HepG2 (cell line): ENCODE measurements around the gene NUTF2. TPM values are rescaled to one million over a fixed set of nuclear protein-coding genes. Genes with fewer than 3 reads are reported as not detected.

Experiments used
- ATAC-seq: fragments of 200-7000 bp; cut with Tn5 transposase; 3 replicates; pipeline ENCODE4 v1.9.1; 2020; ENCODE audit warnings: mild to moderate bottlenecking, moderate library complexity
- BruUV-seq: library from RNA; stranded (reverse); fragments of 400-500 nt; replicated peaks from 2 replicates; lab custom pipeline; 2021; lab: Mats Ljungman, UMichigan
- CTCF ChIA-PET: fragments of 300-600 bp; formaldehyde crosslinking; extraction: SDS; loops from one replicate; lab custom pipeline; 2021; ENCODE audit warnings: low total read pairs, inconsistent platforms, low intra/inter-chr PET ratio; lab: Yijun Ruan, JAX
- POLR2A ChIA-PET: fragments of 350-600 bp; sonication (Branson Sonifier 250); formaldehyde crosslinking; loops from one replicate; lab custom pipeline; 2020; ENCODE audit warnings: antibody characterized with exemption, inconsistent platforms; lab: Yijun Ruan, JAX
- DNase-seq: peaks from one replicate; pipeline ENCODE4 v3.0.0-alpha.2; 2015; ENCODE audit warnings: low spot score
- FAIRE-seq: peaks from 3 replicates; lab custom pipeline; 2011; peaks lifted over from hg19 to GRCh38; lab: Jason Lieb, UNC
- H2AFZ ChIP-seq: one replicate; pipeline ENCODE4 v1.6.1; 2011; ENCODE audit warnings: low read length, inconsistent platforms
- H3K27ac ChIP-seq: fragments of 300-600 bp; 3 replicates; pipeline ENCODE4 v1.8.0; 2011; ENCODE audit warnings: mixed run types, mild to moderate bottlenecking, mixed read lengths, low read length, inconsistent platforms; ENCODE audit not compliant: insufficient read depth; ENCODE audit errors: extremely low read length
- H3K27me3 ChIP-seq, 2 experiments: fragments of 200-600 bp in 1 of 2; 2 replicates in 1 of 2; 3 replicates in 1 of 2; pipeline versions ENCODE4 v1.6.0 to v1.8.0; 2011; ENCODE audit warnings: low read length in 2 of 2, mild to moderate bottlenecking in 2 of 2, moderate library complexity in 2 of 2, inconsistent platforms in 1 of 2; ENCODE audit not compliant: insufficient read depth in 2 of 2, control insufficient read depth in 1 of 2
- H3K36me3 ChIP-seq, 2 experiments: fragments of 200-600 bp in 1 of 2; replicated peaks in 1 of 2; 2 replicates in 1 of 2; 3 replicates in 1 of 2; pipeline versions ENCODE4 v1.5.1 to v1.8.0; 2011; ENCODE audit warnings: low read length in 2 of 2, inconsistent platforms in 1 of 2; ENCODE audit not compliant: insufficient read depth in 2 of 2, control insufficient read depth in 1 of 2
- H3K4me1 ChIP-seq: 2 replicates; pipeline ENCODE4 v1.5.1; 2012; ENCODE audit warnings: low read length, inconsistent platforms; ENCODE audit not compliant: insufficient read depth
- H3K4me2 ChIP-seq: 2 replicates; pipeline ENCODE4 v1.6.0; 2011; ENCODE audit warnings: low read depth, low read length, inconsistent platforms
- H3K4me3 ChIP-seq, 3 experiments: fragments of 200-600 bp in 1 of 3; sonication (generic), shearing (Covaris generic) in 1 of 3; replicated peaks in 1 of 3; 2 replicates each; pipeline ENCODE4 v1.5.1; 2011 to 2016; ENCODE audit warnings: low read length in 3 of 3, inconsistent platforms in 2 of 3, low read depth in 2 of 3, mild to moderate bottlenecking in 2 of 3, control low read depth in 1 of 3, mixed read lengths in 1 of 3; ENCODE audit not compliant: insufficient read depth in 1 of 3
- H3K79me2 ChIP-seq: one replicate; pipeline ENCODE4 v1.6.1; 2011; ENCODE audit warnings: low read length, inconsistent platforms; ENCODE audit not compliant: insufficient read depth
- H3K9ac ChIP-seq: 2 replicates; pipeline ENCODE4 v1.6.0; 2011; ENCODE audit warnings: mild to moderate bottlenecking, low read depth, low read length, inconsistent platforms; ENCODE audit not compliant: insufficient read depth
- H3K9me3 ChIP-seq: 2 replicates; pipeline ENCODE4 v1.5.1; 2012; ENCODE audit warnings: mild to moderate bottlenecking, low read length
- H4K20me1 ChIP-seq: 2 replicates; pipeline ENCODE4 v1.6.0; 2011; ENCODE audit warnings: inconsistent platforms, mild to moderate bottlenecking, low read length, moderate library complexity; ENCODE audit not compliant: insufficient read depth
- BRF2 ChIP-seq: sonication (generic); formaldehyde crosslinking; IDR thresholded peaks from 2 replicates; pipeline ENCODE4 v1.8.1; 2022; ENCODE audit warnings: mild to moderate bottlenecking, missing genetic modification reagents
- HDAC1 ChIP-seq: sonication (generic); formaldehyde crosslinking; IDR thresholded peaks from 2 replicates; pipeline ENCODE4 v1.5.1; 2020; ENCODE audit warnings: mild to moderate bottlenecking, missing genetic modification reagents
- KDM5A ChIP-seq: fragments of 200-600 bp; sonication (generic); IDR thresholded peaks from 2 replicates; pipeline ENCODE4 v1.7.0; 2018; ENCODE audit warnings: antibody characterized with exemption, mild to moderate bottlenecking, low read length, borderline replicate concordance
- MTF1 ChIP-seq: sonication (generic); formaldehyde crosslinking; IDR thresholded peaks from 2 replicates; pipeline ENCODE4 v1.5.0; 2020; ENCODE audit warnings: missing genetic modification reagents
- NR1H2 ChIP-seq: sonication (generic); formaldehyde crosslinking; IDR thresholded peaks from 2 replicates; pipeline ENCODE4 v1.8.1; 2022; ENCODE audit warnings: low read depth, missing genetic modification reagents, borderline replicate concordance
- SMAD3 ChIP-seq: sonication (generic); formaldehyde crosslinking; IDR thresholded peaks from 2 replicates; pipeline ENCODE4 v1.4.0; 2020; ENCODE audit warnings: missing genetic modification reagents
- SNAI1 ChIP-seq: sonication (generic); formaldehyde crosslinking; IDR thresholded peaks from 2 replicates; pipeline ENCODE4 v1.5.0; 2020; ENCODE audit warnings: mild to moderate bottlenecking, missing genetic modification reagents, borderline replicate concordance
- ZNF124 ChIP-seq: sonication (generic); formaldehyde crosslinking; IDR thresholded peaks from 2 replicates; pipeline ENCODE4 v1.4.0; 2020; ENCODE audit warnings: missing genetic modification reagents
- ZNF224 ChIP-seq: sonication (generic); formaldehyde crosslinking; IDR thresholded peaks from 2 replicates; pipeline ENCODE4 v1.5.0; 2020; ENCODE audit warnings: mild to moderate bottlenecking, missing genetic modification reagents
- ZNF256 ChIP-seq: sonication (generic); formaldehyde crosslinking; conservative IDR thresholded peaks from 2 replicates; pipeline ENCODE4 v1.4.0; 2020; ENCODE audit warnings: missing genetic modification reagents
- ZNF282 ChIP-seq: fragments of 450-650 bp; IDR thresholded peaks from 2 replicates; pipeline ENCODE4 v1.6.1; 2018; ENCODE audit not compliant: partially characterized antibody
- ZNF44 ChIP-seq: sonication (generic); formaldehyde crosslinking; IDR thresholded peaks from 2 replicates; pipeline ENCODE4 v1.5.1; 2020; ENCODE audit warnings: mild to moderate bottlenecking, missing genetic modification reagents
- ZNF580 ChIP-seq: IDR thresholded peaks from 2 replicates; pipeline ENCODE4 v1.6.1; 2016; ENCODE audit warnings: low read depth, borderline replicate concordance
- ZNF598 ChIP-seq: sonication (generic); formaldehyde crosslinking; IDR thresholded peaks from 2 replicates; pipeline ENCODE4 v1.5.1; 2020; ENCODE audit warnings: mild to moderate bottlenecking, missing genetic modification reagents, borderline replicate concordance
- ZNF761 ChIP-seq: sonication (generic); formaldehyde crosslinking; conservative IDR thresholded peaks from 2 replicates; pipeline ENCODE4 v1.4.0; 2020; ENCODE audit warnings: mild to moderate bottlenecking, missing genetic modification reagents
- ZNF879 ChIP-seq: sonication (generic); formaldehyde crosslinking; IDR thresholded peaks from 2 replicates; pipeline ENCODE4 v1.8.1; 2023; ENCODE audit warnings: missing genetic modification reagents
- ZSCAN22 ChIP-seq: sonication (generic); formaldehyde crosslinking; IDR thresholded peaks from 2 replicates; pipeline ENCODE4 v1.4.0; 2020; ENCODE audit warnings: mild to moderate bottlenecking, missing genetic modification reagents
- WGBS: methylation state at CpG from one replicate; pipeline ENCODE4 v1.1.6; 2017; ENCODE audit warnings: low lambda C conversion rate; 5-methylcytosine and 5-hydroxymethylcytosine counted together
- in situ Hi-C: cut with HindIII; loops from 2 replicates; pipeline ENCODE4 v1.10.0; 2017; ENCODE audit warnings: low pct_unique_long_range_greater_than_20kb; ENCODE audit not compliant: extremely low pct_ligation_motif_present
- intact Hi-C: fragments of 100-400 bp; cut with micrococcal nuclease; formaldehyde crosslinking; loops from one replicate; pipeline ENCODE4 v1.10.0; 2022; ENCODE audit not compliant: unreplicated experiment
- polyA plus RNA-seq, 8 experiments: library from polyadenylated mRNA; depleted of rRNA in 3 of 8; stranded (reverse) in 7 of 8; unstranded in 1 of 8; fragments of >200 nt; fragmentation: Illumina TruSeq in 4 of 8; extraction: Trizol in 4 of 8; gene quantifications; 2 replicates each; pipeline versions ENCODE4 v1.2.1 to v1.2.3, GENCODE V29; 2011 to 2016; ENCODE audit warnings: low read depth in 4 of 8, missing spikeins in 1 of 8, mixed read lengths in 1 of 8; ENCODE audit not compliant: insufficient read depth in 1 of 8
- total RNA-seq, 5 experiments: library from RNA; depleted of rRNA; stranded (reverse); fragments of >200 nt; fragmentation: Illumina TruSeq; extraction: Trizol; gene quantifications; 2 replicates each; pipeline ENCODE4 v1.2.3, GENCODE V29; 2016; ENCODE audit warnings: low read depth in 1 of 5
- TF ChIP-seq, protein P1 (sequence below): sonication (generic); formaldehyde crosslinking; IDR thresholded peaks from 2 replicates; pipeline ENCODE4 v1.5.0; 2020; ENCODE audit warnings: missing genetic modification reagents, mild to moderate bottlenecking, borderline replicate concordance

The NUTF2 gene
- total and polyA plus RNA-seq, 2 of the 13 experiments (the other 11 are each of a cell fraction or from before 2014, with no cell fraction given): 168 to 214 TPM

- Histone ChIP-seq H3K9me3 (no peaks in the 10 kb centered on the region), H3K9ac (peak overlapping the region; percentile 85), H3K36me3 (peaks cover 39 to 62% of the 10 kb centered on the region in 2 experiments), H4K20me1 (peaks cover 15% of the 10 kb centered on the region), H3K4me2 (peak overlapping the region; percentile 91), H3K4me1 (peaks cover 30% of the 10 kb centered on the region), H3K79me2 (peaks cover 31% of the 10 kb centered on the region), H3K27me3 (no peaks in the 10 kb centered on the region; a peak in 1 of 5 replicates), H3K27ac (peak overlapping the region; percentile 66), H3K4me3 (peak overlapping the region; percentile 85 to 98 (median 87)), H2AFZ (no peak overlapping the region)
- intact Hi-C loops: loop anchor here (1.0 to 5.0 kb wide), 2 partner anchors 21 to 1336 kb away; no protein-coding TSS in a partner anchor
- peak; percentile 49 for ATAC-seq
- in situ Hi-C loops: no loop called here
- ChIA-PET POLR2A (interaction anchor here (0.6 to 1.3 kb wide), 9 partner anchors 10 to 67 kb away, joined by 3 to 6 read pairs (median 3); partner anchors contain the start of gene TSNAXIP1), CTCF (interaction anchor here (2.9 kb wide), 1 partner anchor 57 kb away, joined by 18 read pairs; no protein-coding TSS in a partner anchor)
- DNase-seq: no peak
- 8% methylated on average over 18 of the region's 23 CpGs for WGBS
- FAIRE-seq: peak; percentile 73
- TSS peak; percentile 50 for BruUV-seq
- TF ChIP-seq ZNF580 (CRISPR knock-in tag): no peak
- no peak for TF ChIP-seq MTF1 (CRISPR knock-in tag)
- no peak for TF ChIP-seq NR1H2 (CRISPR knock-in tag)
- 0 out of 2 replicates have a peak, but pooled peaks have one; percentile 10 for TF ChIP-seq ZNF879 (CRISPR knock-in tag)
- TF ChIP-seq ZNF224 (CRISPR knock-in tag): 0 out of 2 replicates have a peak, but pooled peaks have one; percentile 17
- no peak; the same call in 1 of the 2 replicates for TF ChIP-seq ZNF124
- TF ChIP-seq, protein P1, sequence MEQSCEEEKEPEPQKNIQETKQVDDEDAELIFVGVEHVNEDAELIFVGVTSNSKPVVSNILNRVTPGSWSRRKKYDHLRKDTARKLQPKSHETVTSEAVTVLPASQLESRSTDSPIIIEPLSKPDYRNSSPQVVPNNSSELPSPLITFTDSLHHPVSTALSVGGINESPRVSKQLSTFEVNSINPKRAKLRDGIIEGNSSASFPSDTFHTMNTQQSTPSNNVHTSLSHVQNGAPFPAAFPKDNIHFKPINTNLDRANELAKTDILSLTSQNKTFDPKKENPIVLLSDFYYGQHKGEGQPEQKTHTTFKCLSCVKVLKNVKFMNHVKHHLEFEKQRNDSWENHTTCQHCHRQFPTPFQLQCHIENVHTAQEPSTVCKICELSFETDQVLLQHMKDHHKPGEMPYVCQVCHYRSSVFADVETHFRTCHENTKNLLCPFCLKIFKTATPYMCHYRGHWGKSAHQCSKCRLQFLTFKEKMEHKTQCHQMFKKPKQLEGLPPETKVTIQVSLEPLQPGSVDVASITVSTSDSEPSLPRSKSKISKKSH (CRISPR knock-in tag): no peak
- TF ChIP-seq ZNF598 (CRISPR knock-in tag): no peak; the same call in 1 of the 2 replicates
- peak; percentile 78; the same call in 1 of the 2 replicates for TF ChIP-seq KDM5A
- TF ChIP-seq BRF2 (CRISPR knock-in tag): no peak
- 0 out of 2 replicates have a peak, but pooled peaks have one; percentile 59 for TF ChIP-seq SNAI1 (CRISPR knock-in tag)
- TF ChIP-seq ZNF256 (CRISPR knock-in tag): 0 out of 2 replicates have a peak, but pooled peaks have one; percentile 4
- TF ChIP-seq ZNF282: no peak
- no peak for TF ChIP-seq HDAC1 (CRISPR knock-in tag)
- TF ChIP-seq ZNF761: no peak
- no peak for TF ChIP-seq SMAD3 (CRISPR knock-in tag)
- TF ChIP-seq ZSCAN22 (CRISPR knock-in tag): peak; percentile 80
- no peak for TF ChIP-seq ZNF44 (CRISPR knock-in tag)
Measured at GRCh38 chr16:67873435-67874370, 27.0 kb downstream of the NUTF2 start.
